GM12801 (cell line): Measurements from ENCODE around the gene IRF2BP2.

Experiments
- TF ChIP-seq, protein P1 (sequence below): IDR thresholded peaks from one replicate; pipeline ENCODE4 v1.5.1; 2011; ENCODE audit warnings: control low read depth; ENCODE audit not compliant: insufficient read length; ENCODE audit errors: extremely low read depth

Gene IRF2BP2

DNA sequence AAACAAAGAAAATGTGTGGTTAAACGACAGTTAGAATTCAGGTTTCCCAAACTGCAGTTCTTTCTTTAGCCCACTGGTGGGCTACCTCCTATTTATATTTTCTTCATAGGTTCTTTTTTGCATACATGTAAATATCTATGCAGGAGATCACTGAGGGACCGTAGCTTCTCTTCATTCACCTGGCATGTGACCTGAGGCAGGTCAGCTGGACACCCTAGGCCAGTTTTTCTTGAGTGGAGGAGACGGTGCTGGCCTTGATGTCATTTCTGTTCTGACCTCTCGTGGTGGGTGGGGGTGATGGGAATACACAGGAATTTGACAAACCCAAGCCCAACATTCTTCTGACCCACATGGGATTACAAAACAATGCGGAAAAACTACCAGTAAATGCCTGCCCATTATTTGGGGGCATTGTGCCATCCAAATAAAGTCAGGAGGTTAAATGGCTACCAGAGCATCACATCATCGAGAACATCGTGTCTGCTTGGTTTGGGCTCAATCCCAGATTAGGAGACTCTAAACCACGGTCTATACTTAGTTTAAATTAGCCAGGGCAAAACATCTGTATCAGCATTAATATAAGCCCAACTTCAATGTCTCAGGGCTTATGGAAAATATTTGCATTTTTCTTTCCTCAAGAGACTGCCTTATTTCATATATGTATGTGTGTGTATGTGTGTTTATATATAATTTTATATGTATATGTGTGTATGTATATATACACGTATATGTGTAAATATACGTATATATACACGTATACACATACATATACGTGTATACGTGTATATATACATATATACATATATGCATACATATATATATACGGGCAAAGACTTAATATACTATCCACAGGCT lies 7.4 kb upstream of the IRF2BP2 start:
- TF ChIP-seq, protein P1, sequence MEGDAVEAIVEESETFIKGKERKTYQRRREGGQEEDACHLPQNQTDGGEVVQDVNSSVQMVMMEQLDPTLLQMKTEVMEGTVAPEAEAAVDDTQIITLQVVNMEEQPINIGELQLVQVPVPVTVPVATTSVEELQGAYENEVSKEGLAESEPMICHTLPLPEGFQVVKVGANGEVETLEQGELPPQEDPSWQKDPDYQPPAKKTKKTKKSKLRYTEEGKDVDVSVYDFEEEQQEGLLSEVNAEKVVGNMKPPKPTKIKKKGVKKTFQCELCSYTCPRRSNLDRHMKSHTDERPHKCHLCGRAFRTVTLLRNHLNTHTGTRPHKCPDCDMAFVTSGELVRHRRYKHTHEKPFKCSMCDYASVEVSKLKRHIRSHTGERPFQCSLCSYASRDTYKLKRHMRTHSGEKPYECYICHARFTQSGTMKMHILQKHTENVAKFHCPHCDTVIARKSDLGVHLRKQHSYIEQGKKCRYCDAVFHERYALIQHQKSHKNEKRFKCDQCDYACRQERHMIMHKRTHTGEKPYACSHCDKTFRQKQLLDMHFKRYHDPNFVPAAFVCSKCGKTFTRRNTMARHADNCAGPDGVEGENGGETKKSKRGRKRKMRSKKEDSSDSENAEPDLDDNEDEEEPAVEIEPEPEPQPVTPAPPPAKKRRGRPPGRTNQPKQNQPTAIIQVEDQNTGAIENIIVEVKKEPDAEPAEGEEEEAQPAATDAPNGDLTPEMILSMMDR = no peak

DNA sequence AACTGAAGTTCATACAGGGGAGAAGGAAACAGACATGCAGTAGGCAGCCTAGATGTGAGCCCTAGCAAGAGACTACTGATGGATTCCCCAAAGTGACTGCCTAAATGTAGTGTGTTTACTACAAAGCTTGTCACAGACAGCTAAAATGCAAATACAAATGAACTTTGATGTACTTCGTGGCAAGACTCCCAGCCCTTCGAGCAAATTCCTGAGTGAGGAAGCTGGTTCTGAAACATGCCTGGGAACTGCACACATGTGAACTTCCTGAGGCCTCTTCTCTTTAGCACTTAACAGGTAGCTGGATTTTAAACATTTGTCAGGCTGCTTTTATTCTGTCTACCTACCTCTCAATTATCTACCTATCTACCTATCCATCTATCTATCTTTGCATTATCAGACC lies 6.7 kb upstream of the IRF2BP2 start:
- TF ChIP-seq, protein P1 = no peak

DNA sequence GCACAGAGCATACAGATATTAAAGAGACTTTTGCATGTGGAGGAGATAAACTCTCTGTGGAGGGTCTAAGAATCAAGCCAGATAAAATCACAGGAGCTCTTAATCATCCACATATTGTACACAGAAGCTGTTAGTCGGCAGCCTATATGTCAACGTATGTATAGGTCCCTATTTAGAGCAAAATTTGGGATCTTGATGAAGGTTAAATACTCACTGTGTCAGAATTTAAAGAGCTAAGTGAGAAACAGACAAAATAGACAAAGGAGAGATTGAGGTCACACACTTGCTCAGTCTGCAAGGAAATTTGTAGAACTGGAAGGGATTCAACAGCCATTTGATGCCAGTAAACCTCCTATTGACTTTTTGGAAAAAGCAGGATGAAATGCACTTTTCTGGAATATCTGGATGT lies 4.1 kb upstream of the IRF2BP2 start:
- TF ChIP-seq, protein P1 = no peak

DNA sequence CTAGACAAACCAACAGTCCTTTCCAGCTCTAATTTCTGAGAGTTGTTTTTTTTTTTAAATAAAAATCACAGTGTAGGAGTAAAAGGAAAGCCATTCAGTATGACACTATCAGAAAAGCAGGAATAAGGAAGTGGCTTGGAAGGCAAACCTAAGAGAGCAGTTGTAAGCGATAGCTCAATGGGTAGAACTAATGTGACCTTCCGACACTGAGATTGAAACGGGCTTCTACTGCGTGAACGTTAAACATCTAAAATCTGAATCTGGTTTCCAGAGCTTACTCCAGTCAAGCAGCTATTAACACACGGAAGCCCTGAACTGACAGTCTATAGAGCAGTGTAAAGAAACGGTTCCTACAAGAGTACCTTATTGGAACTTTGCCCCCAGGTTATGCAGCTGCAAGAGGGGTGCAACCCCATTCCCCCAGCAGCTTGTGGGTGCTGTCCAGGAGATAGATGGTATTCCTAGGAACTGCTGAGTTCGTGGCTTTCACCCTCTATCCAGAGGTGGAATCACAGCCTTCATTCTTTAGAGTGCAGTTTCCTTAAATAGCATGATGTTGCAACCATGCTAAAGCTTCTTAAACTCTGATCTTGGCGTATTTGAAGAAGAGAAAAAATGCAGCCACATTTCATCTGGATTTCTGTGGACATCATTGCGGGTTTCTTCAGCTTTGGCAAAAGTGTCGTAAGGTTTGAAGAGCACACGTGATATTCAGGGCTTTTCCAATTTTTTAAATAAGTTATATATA lies 3.3 kb upstream of the IRF2BP2 start:
- TF ChIP-seq, protein P1 = no peak

DNA sequence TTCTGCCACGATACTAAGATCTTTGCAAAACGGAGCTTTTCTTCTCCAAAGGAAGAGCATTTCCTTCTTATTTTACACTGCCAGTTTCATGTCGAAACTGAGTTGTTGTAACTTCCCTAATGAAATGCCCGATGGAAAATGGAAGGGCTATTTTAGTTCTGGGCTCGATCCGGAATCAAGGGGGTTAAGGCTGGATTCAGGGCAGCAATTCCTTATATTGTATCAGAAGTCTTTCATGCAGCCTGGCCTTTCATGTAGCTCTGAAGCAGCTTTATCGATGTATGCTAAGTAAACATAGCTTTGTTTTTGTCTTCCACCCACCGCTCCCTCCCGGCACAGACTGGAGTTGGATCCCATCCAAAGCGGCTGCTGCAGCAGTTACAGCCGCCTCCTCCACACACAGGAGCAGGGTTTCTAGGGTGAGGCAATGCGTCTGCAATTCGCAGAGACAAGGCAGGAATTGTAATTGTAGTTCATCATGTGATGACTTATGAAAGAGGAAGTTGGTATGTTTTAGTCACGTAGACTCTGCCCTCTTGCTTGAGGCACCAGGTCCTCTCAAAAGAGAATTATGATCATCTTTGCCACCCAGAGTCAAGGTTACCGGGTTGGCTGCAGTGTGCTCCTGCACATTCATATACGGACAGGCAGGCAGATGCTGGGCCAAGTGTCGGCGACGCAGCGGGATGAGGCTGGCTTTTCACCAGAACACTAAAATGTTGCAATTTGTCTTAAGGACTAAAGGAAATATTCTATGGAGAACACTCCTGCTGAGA lies 2.6 kb upstream of the IRF2BP2 start:
- TF ChIP-seq, protein P1 = no peak

DNA sequence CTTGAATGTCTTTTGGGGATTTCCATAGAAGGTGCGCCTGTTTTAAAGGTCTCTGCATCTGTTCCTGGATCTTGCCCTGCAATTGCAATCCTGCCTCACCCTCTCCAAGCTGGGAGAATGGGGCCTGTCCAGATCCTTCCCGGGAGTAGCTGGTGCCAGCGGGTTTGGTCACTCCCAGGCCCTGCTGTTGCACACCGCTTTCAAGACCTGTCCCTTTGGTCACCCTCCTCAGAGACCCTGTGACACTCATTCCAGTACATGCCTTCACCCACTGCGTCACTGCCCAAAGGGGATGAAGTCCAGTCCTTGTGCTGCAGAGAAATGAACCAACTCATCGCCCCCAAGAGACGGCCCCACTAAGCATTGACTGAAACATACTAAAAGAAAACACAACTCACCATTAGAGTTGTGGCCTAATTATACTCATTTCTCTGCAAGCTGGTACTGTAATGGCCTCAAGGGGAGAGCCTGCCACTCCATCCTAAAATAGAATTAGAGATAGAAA lies 1.9 kb upstream of the IRF2BP2 start:
- TF ChIP-seq, protein P1 = no peak
